Measurements from ENCODE around the gene MCCD1. TPM values are rescaled to one million over a fixed set of nuclear protein-coding genes. Genes with fewer than 3 reads are reported as not detected.
"Not testable (repeated sequence)": the region's sequence is repeated elsewhere in the genome, so short reads cannot be mapped to it uniquely, and the experiment has no call there.

Gene MCCD1
- total RNA-seq, 3 donors from 2014 or later (not counting 1 experiment from before 2014, with no cell fraction given), result not detected

- peak overlapping the region; percentile 96 for H3K4me3 Mint-ChIP-seq
- Histone ChIP-seq H3K9me3 (ENCODE audit: control insufficient read depth, insufficient read depth, low read length) (no peaks in the 10 kb centered on the region), H3K27me3 (ENCODE audit: control insufficient read depth, insufficient read depth, low read length) (no peaks in the 10 kb centered on the region), H3K4me1 (ENCODE audit: control insufficient read depth, insufficient read depth, low read length) (peaks cover 44% of the 10 kb centered on the region), H3K36me3 (ENCODE audit: control insufficient read depth, insufficient read depth, low read length) (no peaks in the 10 kb centered on the region), H3K27ac (ENCODE audit: low read length) (peak overlapping the region; percentile 75), H3K4me3 (ENCODE audit: low read length) (no peak overlapping the region)
- H3K27ac Mint-ChIP-seq, result peak overlapping the region; percentile 80 to 89
- intact Hi-C loops (cut with micrococcal nuclease), result loop anchor here (2.0 kb wide), 1 partner anchor 51 kb away; the partner anchor contains the start of genes ATP6V1G2 and NFKBIL1
- ATAC-seq (no peak), DNase-seq (no peak)
- no peaks in the 10 kb centered on the region for H3K27me3 Mint-ChIP-seq (ENCODE audit: low read depth in 2 of 2)
- no peak for TF ChIP-seq CTCF (IDR thresholded peaks at IDR 0.05)
- no peaks in the 10 kb centered on the region for H3K36me3 Mint-ChIP-seq
- 74% methylated on average over 1 of the region's 2 CpGs for WGBS (ENCODE audit: insufficient coverage)
- H3K4me1 Mint-ChIP-seq, result peaks cover 58 to 72% of the 10 kb centered on the region in 2 donors
- no peaks in the 10 kb centered on the region for H3K9me3 Mint-ChIP-seq
Observed at GRCh38 chr6:31495580-31495979, 33.2 kb upstream of the MCCD1 start.

GRCh38 chr6:31496826-31497225, 31.9 kb upstream of the MCCD1 start:
- Mint-ChIP-seq H3K4me1 (peaks cover 68 to 82% of the 10 kb centered on the region in 2 donors), H3K27ac (peak overlapping the region; percentile 80 to 91), H3K4me3 (peak overlapping the region; percentile 95)
- H3K4me3 ChIP-seq (ENCODE audit: low read length); H3K36me3 Mint-ChIP-seq; ATAC-seq; H3K9me3 ChIP-seq (ENCODE audit: control insufficient read depth, insufficient read depth, low read length); H3K27me3 ChIP-seq (ENCODE audit: control insufficient read depth, insufficient read depth, low read length); H3K27me3 Mint-ChIP-seq (ENCODE audit: low read depth in 2 of 2); DNase-seq; H3K36me3 ChIP-seq (ENCODE audit: control insufficient read depth, insufficient read depth, low read length); H3K9me3 Mint-ChIP-seq; intact Hi-C loops (cut with micrococcal nuclease): not testable (repeated sequence)
- WGBS (ENCODE audit: insufficient coverage), result 48% methylated on average over 4 of the region's 4 CpGs
- H3K27ac ChIP-seq (ENCODE audit: low read length), result peak overlapping the region; percentile 78
- peaks cover 41% of the 10 kb centered on the region for H3K4me1 ChIP-seq (ENCODE audit: control insufficient read depth, insufficient read depth, low read length)

- peak; percentile 78 to 87 (median 81) for ATAC-seq
- Histone ChIP-seq H3K4me3 (ENCODE audit: low read length) (peak within 1 kb of the TSS; percentile 73), H3K27me3 (ENCODE audit: control insufficient read depth, insufficient read depth, low read length) (no peaks in the 10 kb centered on the region), H3K4me1 (ENCODE audit: control insufficient read depth, insufficient read depth, low read length) (peaks cover 37% of the 10 kb centered on the region), H3K27ac (ENCODE audit: low read length) (peak within 1 kb of the TSS; percentile 78), H3K9me3 (ENCODE audit: control insufficient read depth, insufficient read depth, low read length) (no peaks in the 10 kb centered on the region), H3K36me3 (ENCODE audit: control insufficient read depth, insufficient read depth, low read length) (no peaks in the 10 kb centered on the region)
- H3K4me3 Mint-ChIP-seq, result peak within 1 kb of the TSS; percentile 96
- WGBS (ENCODE audit: insufficient coverage), result under 1% methylated on average over 59 of the region's 64 CpGs
- no peaks in the 10 kb centered on the region for H3K36me3 Mint-ChIP-seq
- intact Hi-C loops (cut with micrococcal nuclease), result no loop called here
- peak within 1 kb of the TSS; percentile 80 to 91 for H3K27ac Mint-ChIP-seq
- DNase-seq, result peak; percentile 78 to 95
- H3K27me3 Mint-ChIP-seq (ENCODE audit: low read depth in 2 of 2), result no peaks in the 10 kb centered on the region
- no peak for TF ChIP-seq CTCF (IDR thresholded peaks at IDR 0.05)
- H3K9me3 Mint-ChIP-seq, result no peaks in the 10 kb centered on the region
- H3K4me1 Mint-ChIP-seq, result peaks cover 70 to 85% of the 10 kb centered on the region in 2 donors
Observed at GRCh38 chr6:31497531-31498476, 31.0 kb upstream of the MCCD1 start, which contains the start of gene MICB. MICB (plus strand) TSS chr6:31498145; CDS start chr6:31498194, 49 bp downstream.

- 49% methylated on average over 21 of the region's 21 CpGs for WGBS (ENCODE audit: insufficient coverage)
- peaks cover 33% of the 10 kb centered on the region for H3K4me1 ChIP-seq (ENCODE audit: control insufficient read depth, insufficient read depth, low read length)
- no peak for ATAC-seq
- Mint-ChIP-seq H3K27me3 (ENCODE audit: low read depth in 2 of 2) (no peaks in the 10 kb centered on the region), H3K36me3 (no peaks in the 10 kb centered on the region), H3K9me3 (no peaks in the 10 kb centered on the region), H3K27ac (peak overlapping the region; percentile 80 to 91), H3K4me3 (peak overlapping the region; percentile 96), H3K4me1 (peaks cover 64 to 86% of the 10 kb centered on the region in 2 donors)
- no peak overlapping the region for H3K27ac ChIP-seq (ENCODE audit: low read length)
- no peaks in the 10 kb centered on the region for H3K27me3 ChIP-seq (ENCODE audit: control insufficient read depth, insufficient read depth, low read length)
- no peaks in the 10 kb centered on the region for H3K36me3 ChIP-seq (ENCODE audit: control insufficient read depth, insufficient read depth, low read length)
- intact Hi-C loops (cut with micrococcal nuclease), result no loop called here
- no peak for TF ChIP-seq CTCF (IDR thresholded peaks at IDR 0.05)
- H3K9me3 ChIP-seq (ENCODE audit: control insufficient read depth, insufficient read depth, low read length), result no peaks in the 10 kb centered on the region
- DNase-seq, result no peak
- H3K4me3 ChIP-seq (ENCODE audit: low read length), result peak overlapping the region; percentile 73
Observed at GRCh38 chr6:31498748-31499147, 30.0 kb upstream of the MCCD1 start.

- WGBS (ENCODE audit: insufficient coverage), result no CpG with 5 or more reads among the region's 2 CpGs
- Mint-ChIP-seq H3K4me1 (peaks cover 62 to 80% of the 10 kb centered on the region in 2 donors), H3K27ac (peak overlapping the region in 1 of 2 donors; percentile 80)
- H3K36me3 Mint-ChIP-seq; DNase-seq; H3K4me3 Mint-ChIP-seq; H3K27me3 ChIP-seq (ENCODE audit: control insufficient read depth, insufficient read depth, low read length); H3K4me3 ChIP-seq (ENCODE audit: low read length); ATAC-seq; H3K27me3 Mint-ChIP-seq (ENCODE audit: low read depth in 2 of 2); H3K27ac ChIP-seq (ENCODE audit: low read length); H3K36me3 ChIP-seq (ENCODE audit: control insufficient read depth, insufficient read depth, low read length); H3K9me3 Mint-ChIP-seq; H3K9me3 ChIP-seq (ENCODE audit: control insufficient read depth, insufficient read depth, low read length); intact Hi-C loops (cut with micrococcal nuclease): not testable (repeated sequence)
- peaks cover 33% of the 10 kb centered on the region for H3K4me1 ChIP-seq (ENCODE audit: control insufficient read depth, insufficient read depth, low read length)
Observed at GRCh38 chr6:31499648-31500047, 29.1 kb upstream of the MCCD1 start.

All from natural killer cell (primary cell).